GM18861 (cell line): Measurements from ENCODE around the gene ZNF646.
"Not testable (repeated sequence)": the region's sequence is repeated elsewhere in the genome, so short reads cannot be mapped to it uniquely, and the experiment has no call there.

Source experiments
- ATAC-seq: cut with Tn5 transposase; IDR thresholded peaks from one replicate; pipeline ENCODE4 v1.9.1; 2021; ENCODE audit not compliant: unreplicated experiment

Gene ZNF646

DNA sequence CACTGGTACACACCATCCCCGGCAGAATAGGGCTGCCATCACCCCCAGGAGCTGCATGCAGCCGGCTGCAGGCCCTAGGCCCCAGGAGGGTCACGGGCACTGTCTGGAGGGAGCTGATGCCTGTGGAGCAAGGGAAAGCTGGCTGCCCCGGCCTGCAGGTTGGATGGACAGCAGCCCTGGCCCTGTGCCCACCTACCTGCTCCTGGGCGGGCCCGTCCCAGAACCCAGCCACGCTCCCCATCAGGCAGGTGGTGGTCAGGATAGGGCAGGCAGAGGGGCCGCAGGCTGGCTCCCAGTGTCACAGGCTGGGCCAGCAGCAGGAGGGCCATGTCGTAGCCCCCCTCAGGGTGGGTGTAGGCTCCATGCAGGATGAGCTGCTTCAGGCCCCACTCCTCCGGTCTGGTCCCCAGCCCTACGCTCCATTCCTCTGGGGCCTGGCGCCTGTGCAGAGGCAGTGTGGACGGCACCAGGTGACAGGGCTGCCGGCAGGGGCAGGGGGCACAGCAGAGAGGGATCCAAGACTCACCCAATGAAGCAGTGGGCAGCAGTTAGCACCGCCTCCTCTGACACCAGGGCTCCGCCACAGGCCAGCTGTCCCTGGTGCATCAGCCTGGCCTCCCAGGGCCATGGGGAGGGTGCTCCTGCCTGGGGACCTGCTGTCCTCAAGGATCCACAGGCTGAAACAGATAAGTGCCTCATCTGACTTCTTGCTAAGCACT is 10.5 kb downstream of the ZNF646 start:
- ATAC-seq, result no peak

DNA sequence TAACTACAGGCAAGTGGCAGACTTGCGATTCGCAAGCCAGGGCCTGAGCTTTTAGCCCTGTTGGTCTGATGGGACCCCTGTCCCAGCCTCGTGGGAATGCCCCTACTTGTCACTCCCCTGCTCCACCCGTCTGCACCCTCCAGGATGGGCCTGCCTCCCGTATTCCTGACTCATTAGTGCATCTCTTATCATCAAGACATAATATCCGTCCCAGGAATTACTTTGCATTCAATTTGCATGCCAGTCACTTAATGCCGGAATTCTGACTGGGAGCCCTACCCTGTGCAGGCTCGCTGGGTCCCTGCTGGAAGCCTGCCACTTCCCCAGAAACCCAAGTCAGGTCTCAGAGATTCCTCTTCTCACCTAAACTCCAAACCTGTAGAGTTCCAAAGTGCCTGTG is 11.2 kb downstream of the ZNF646 start:
- ATAC-seq, result no peak

GRCh38 chr16:31085873-31086628 is 11.8 kb downstream of the ZNF646 start:
- ATAC-seq, result no peak

DNA sequence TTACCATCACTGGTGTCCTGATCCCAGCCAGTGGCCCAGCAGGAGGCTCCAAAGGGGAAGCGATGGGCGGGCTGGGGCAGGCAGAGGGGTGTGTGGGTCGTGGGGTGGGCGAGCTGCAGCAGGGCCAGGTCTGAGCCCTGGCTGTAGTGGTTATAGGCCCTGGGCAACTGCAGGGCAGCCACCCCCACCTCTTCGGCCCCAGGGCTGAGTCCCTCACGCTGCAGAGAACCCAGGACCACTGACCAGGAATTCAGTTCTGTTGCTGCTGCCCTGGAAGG is 12.3 kb downstream of the ZNF646 start:
- no peak for ATAC-seq

DNA sequence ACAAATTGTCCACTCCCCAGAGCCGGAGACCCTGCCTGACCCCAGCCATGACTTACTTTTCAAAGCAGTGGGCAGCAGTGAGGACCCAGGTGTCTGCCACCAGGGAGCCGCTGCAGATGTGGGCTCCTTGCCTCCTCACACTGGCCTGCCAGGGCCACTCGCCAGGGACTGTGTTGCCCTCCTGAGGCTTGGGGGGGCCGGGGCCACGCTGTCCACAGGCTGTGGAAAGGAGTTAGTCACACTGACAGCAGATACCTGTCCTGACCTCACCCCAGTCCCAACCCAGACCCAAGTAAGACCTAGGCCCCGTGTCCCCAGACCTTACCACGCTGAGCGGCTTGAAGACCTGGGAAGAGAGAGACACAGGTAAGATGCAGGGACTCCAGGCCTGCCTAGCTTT is 13.3 kb downstream of the ZNF646 start:
- ATAC-seq, result no peak

DNA sequence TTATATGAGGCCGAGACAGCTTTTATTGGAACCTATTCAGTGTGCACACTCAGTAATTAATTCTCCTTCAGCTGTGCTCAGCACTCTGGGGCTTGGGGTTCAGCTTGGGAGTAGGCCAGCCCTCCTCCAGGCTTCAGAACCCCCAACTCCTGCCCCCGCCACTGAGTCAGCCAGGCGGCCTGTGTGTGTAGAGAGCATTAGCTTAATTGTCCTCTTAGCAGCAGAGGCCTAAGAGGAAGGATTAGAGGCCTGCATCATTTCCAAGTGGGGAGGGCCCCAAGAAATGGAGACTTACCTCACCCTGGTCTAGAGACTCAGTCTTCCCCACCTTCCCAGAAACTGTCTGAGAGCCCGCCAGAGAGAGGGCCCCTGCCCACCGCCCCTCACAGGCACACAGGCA is 13.7 kb downstream of the ZNF646 start:
- ATAC-seq, result no peak

DNA sequence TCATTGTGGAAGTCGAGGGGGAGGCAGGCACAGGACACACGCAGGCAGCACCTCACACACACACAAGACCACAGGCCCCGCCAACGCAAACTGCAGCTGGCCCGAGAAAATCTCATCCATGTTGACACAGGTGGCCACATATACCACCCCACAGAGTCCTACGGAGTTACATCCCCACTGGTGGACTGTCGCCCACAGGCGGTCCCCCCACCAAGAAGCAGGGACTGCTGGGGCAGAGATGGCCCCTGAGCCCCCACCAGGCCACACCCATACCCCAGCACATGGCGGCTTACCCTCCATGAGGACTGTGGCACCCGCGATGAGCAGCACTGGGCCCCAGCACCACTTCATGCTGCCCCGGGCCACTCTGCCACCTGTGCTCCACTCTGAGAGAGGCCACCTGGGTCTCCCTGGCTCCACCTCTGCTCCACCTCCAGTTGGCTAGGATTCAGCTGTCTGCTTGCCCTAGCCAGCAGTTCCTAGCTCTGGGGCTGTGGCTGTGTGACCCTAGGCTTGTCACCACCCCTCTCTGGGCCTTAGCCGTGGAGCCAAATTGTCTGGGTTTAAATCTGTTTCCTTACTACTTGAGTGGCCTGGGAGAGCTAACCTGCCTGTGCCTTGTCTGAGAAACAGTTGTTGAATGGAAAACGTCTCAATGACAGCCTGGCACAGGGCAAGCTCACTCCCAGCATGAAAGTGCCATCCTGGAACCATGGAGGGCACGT is 14.4 kb downstream of the ZNF646 start, which contains the start of gene PRSS53:
TSS of gene PRSS53 (minus strand) at position 485 of the 725 bp plus-strand sequence. CDS start at position 351, 134 bp downstream.
- ATAC-seq, result no peak

GRCh38 chr16:31089199-31089598 is 15.0 kb downstream of the ZNF646 start:
- no peak for ATAC-seq

GRCh38 chr16:31090540-31090939 is 16.3 kb downstream of the ZNF646 start:
- ATAC-seq, result no peak

DNA sequence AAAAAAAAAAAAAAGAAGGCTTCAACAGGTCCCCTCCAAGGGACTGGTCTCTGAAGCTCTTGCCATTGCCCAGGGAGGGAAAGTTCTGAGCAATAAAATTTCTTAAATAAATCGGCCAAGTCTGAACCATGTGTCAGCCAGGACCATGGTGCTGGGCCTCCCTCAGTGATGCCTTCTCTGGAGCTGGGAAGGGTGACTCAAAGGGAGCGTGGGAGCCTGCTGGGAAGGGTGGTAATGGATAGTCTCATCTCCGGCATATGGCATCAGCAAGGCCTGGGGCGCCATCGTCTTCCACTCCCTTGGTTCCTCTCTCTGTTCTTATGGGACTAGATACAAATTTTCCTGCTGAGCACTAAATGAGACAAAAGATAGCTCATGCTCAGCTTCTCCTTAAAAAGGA is 18.1 kb downstream of the ZNF646 start:
- ATAC-seq, result no peak

- no peak for ATAC-seq
Measured at GRCh38 chr16:31093132-31093703, 19.0 kb downstream of the ZNF646 start.

DNA sequence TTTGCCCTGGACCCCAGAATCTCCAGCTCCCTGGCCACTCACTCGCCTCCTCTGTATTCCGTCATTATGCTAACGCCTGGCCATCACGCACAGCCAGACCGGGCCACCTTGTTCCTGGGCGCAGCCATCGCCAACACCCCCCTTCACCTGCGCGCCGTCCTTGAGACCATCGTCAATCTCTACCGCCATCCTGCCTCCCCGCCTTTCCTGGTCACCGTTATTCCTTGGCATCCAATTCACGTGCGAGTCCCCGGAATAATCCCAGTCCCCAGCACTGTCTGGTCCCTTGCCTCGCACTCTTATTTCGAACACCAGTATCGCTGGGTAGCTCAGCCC is 19.8 kb downstream of the ZNF646 start:
- no peak for ATAC-seq

DNA sequence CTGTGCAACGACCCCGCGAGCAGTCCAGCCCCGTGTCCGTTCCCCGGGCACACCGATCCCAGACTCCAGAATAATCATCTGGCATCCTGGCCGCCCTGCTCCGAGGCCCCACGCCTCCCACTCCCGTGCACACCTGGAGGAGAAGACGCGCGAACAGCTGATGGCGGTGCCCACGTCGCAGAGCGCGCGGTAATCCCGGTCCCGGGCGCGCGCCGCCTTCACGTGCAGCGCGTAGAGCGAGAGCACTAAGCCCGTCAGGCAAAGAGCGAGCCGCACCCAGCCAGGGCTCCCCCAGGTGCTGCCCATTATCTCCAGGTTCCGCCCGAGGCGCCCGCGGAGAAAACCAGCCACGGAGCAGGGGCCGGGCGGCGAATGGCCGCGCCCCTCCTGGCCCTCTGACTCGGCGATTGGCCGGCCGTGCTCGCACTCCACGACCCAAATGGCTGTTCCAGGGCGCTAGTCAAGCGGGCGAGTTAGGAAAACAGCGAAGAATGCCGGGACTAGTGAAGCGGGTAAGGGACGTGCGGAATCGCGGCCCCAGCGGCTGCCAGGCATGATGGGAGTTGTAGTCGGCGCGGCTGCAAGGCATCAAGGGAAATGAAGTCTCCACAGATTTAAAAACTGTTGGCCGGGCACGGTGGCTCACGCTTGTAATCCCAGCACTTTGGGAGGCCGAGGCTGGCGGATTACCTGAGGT is 20.4 kb downstream of the ZNF646 start, which contains the start of gene VKORC1:
TSS of gene VKORC1 (minus strand) at position 374 of the 697 bp plus-strand sequence. CDS start at position 306, 68 bp downstream.
- peak; percentile 71 for ATAC-seq

GRCh38 chr16:31099860-31100638 is 25.8 kb downstream of the ZNF646 start:
- no peak for ATAC-seq

DNA sequence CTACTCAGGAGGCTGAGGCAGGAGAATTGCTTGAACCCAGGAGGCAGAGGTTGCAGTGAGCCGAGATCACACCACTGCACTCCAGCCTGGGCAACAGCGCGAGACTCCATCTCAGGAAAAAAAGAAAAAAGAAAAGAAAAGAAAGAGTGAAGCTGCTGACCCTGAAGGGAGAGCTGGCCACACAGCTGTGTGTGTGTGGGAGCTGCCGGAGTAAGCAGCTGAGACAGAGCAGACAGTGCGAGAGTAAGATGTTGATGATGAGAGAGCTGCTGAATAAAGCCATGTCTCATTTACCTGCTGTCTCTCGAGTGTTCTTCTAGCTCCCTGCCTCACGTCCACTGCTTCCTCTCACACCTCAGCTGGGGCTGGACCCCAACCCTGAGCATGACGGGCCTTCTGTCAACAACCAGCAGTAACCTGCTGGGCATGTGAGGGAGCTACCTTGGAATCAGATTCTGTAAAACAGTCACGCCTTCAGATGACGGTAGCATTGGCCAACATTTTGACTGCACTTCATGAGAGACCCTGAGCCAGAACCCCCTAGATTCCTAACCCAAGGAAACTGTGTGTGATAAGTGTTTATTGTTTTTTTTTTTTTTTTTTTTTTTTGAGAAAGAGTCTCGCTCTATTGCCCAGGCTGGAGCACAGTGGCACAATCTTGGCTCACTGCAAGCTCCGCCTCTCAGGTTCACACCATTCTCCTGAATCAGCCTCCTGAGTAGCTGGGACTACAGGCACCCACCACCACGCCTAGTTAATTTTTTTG is 26.8 kb downstream of the ZNF646 start:
- not testable (repeated sequence) for ATAC-seq

GRCh38 chr16:31105677-31106213 is 31.5 kb downstream of the ZNF646 start:
- ATAC-seq, result peak; percentile 45

GRCh38 chr16:31106509-31107464 is 32.6 kb downstream of the ZNF646 start:
- ATAC-seq, result no peak

GRCh38 chr16:31107465-31107867 is 33.2 kb downstream of the ZNF646 start:
- ATAC-seq, result no peak
